HG03342 (cell line): ENCODE results near the gene ABCC3.

Experiments
- ATAC-seq: cut with Tn5 transposase; IDR thresholded peaks from one replicate; pipeline ENCODE4 v1.9.1; 2021; ENCODE audit warnings: mild to moderate bottlenecking, moderate library complexity; ENCODE audit not compliant: unreplicated experiment

Gene ABCC3

DNA sequence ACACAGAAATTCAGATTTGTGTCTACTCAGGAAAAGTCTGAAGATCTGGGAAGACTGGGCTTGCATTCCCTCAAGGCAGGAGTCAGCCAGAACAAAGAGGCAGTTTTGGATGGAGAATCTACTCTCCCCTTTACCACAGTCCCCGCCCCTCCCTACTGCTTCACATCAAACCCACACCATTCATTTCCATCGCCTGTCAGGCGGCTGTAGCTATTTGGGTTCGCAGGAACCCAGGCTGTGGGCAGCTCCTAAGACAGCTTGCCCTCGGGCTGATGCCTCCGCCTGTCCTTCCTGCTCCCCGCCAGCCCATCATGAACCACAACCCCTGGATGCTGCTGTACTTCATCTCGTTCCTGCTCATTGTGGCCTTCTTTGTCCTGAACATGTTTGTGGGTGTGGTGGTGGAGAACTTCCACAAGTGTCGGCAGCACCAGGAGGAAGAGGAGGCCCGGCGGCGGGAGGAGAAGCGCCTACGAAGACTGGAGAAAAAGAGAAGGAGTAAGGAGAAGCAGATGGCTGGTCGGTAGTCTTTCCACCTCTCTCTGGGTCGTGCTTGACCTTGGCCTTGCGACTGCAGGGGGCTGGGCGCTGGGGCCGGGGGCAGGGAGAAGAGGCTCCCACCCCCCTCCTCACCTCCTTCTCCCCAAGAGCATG lies 27.0 kb upstream of the ABCC3 start:
- no peak for ATAC-seq

- no peak for ATAC-seq
These were observed 25.8 kb upstream of the ABCC3 start for GRCh38 chr17:50608700-50609379.

DNA sequence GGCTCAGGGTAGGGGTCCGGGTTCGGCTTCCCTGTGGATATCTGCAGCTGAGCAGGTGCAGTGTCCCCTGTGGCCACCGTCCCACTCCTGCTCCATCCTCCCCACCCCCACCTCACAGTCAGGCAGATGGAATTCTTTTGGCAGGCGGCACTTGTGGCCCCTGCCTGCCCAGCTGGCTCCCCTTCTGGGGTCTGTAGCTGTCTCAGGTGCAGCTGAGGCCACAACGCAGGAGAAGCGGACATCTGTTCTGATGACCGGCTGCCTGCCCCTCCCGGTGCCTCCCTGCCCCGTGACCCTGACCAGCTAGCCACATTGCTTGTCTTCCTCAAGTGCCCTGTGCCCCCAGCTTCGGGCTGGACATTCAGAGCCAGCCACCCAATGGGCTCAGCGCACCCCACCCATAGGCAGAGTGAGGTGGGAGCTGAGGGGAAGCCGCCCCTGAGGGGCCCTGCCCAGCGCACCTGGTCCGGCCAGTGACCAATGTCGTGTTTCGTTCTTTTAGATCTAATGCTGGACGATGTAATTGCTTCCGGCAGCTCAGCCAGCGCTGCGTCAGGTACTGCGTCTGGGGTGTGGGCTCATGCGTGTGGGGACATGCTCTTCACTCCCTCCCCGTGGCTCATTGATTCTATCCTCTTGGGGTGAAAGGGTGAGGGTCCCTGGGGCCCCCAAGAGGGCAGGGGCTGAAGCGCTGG lies 25.2 kb upstream of the ABCC3 start:
- ATAC-seq: no peak

DNA sequence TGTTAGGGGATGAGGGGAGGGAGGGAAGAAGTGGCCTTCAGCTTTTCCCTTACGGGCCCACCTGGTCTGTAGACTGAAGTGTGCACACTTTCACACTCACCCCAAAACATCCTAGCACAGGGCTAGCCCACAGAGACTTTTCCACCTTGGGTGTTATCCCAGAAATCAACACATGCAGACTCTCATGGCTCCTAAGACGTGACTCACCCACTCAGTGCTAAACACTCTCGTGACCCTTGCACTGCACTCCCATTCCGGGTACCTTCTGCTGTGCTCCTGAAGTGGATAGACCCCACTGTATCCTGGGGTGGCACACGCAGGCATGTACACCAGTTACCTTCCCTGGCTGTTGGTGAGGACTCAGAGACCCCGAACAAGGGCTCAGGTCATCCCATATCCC lies 23.0 kb upstream of the ABCC3 start:
- no peak for ATAC-seq

- no peak for ATAC-seq
These were observed 22.4 kb upstream of the ABCC3 start for GRCh38 chr17:50612281-50612680.

DNA sequence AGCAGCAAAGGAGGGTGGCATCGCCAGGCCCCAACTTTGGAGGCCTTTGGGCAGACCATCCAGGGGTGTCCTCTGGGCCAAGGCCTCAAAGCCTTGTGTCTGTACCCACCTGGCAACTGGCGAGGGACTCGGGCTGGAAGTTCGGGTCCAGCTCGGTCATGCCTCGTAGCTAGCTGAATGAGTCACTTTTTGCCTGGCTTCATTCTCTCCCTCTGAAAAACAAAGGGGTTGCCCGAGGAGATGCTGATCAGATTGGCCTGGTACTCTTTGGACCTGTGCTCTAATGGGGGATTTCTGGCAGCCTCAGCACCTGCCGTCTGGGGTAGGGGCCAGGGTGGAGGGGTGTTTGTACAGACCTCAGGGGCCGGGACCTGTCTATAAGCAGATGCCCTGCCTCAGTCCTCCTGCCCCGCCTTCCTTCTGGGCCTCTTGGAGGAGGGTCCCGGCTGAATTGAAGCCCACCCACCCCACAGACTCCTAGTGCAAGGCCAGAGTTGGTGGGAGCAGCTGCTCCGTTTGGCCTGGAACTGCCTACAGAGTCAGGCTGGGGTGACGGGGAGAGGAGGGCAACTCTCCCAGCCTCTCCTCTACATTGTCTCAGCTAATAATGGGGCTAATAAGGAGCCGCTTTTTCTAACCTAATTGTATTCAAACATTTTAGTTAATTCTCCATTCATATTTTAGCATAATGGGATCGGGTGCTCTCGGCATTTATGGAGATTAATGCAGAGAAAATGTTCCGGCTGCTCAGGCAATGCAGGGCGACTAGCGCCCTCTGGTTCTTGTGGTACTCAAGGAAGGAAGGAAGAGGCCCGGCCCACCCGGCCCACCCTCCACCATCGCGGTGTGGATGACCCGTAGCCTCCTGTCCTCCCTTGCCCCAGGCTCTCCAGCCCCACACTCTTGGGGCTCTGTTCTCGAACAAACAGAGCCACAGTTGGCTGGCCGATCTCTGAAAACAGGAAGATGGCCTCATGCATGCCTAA lies 21.4 kb upstream of the ABCC3 start:
- ATAC-seq: no peak

- no peak for ATAC-seq
These were observed 20.1 kb upstream of the ABCC3 start for GRCh38 chr17:50614471-50615051.

DNA sequence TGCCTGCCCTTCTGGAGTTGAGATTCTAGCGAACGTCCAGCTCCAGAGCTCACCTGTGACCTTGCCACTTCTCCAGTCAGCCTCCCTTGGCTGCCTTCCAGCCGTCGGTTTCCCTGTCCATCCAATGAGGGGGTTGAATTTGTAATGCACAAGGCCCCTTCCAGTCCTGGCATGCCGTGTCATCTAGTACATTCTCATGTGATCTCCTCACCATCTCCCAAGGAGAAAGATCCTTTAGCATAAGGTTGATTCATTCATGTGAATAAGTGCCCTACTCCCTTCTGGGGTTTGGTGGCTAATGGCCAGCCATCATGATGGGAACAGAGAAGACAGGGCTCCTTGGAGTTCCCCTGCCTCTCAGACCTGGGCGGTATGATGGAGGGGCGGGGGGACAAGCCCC lies 18.9 kb upstream of the ABCC3 start:
- ATAC-seq: no peak

- ATAC-seq: no peak
These were observed 16.4 kb upstream of the ABCC3 start for GRCh38 chr17:50618300-50618699.

GRCh38 chr17:50618941-50619340 lies 15.7 kb upstream of the ABCC3 start:
- no peak for ATAC-seq

DNA sequence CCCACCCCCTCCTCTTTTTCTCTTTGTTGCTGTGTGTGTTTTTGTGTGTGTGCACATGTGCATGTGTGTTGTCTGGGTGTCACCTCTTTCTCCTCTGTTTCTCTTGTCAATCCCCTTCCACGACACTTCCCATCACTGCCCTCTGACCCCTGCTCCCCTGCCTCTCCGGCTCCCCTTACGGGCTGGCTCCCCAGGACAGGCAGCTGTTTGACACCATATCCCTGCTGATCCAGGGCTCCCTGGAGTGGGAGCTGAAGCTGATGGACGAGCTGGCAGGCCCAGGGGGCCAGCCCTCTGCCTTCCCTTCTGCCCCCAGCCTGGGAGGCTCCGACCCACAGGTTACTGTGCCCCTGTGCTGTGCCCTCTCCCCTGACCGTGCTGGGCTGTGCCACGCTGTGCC lies 15.2 kb upstream of the ABCC3 start:
- ATAC-seq: no peak

DNA sequence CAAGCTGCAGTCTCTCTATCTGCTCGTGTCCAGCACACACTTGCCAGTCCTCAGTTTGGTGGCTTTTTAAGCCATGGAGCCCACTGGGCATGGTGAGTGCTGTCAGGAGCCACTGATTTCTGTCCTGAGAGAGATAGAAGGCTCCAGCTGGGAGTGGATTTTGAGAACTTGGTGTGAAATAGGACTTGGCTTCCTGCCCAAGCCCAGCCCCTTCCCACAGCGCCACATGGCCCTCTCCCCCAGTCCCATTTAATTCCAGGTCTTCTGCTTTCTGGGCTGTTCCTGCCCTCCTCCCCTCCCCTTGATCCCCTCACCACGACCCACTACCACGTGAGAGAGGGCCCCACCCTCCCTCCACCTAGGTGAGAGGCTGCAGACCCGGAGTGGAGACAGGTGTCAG lies 14.4 kb upstream of the ABCC3 start:
- ATAC-seq: no peak

DNA sequence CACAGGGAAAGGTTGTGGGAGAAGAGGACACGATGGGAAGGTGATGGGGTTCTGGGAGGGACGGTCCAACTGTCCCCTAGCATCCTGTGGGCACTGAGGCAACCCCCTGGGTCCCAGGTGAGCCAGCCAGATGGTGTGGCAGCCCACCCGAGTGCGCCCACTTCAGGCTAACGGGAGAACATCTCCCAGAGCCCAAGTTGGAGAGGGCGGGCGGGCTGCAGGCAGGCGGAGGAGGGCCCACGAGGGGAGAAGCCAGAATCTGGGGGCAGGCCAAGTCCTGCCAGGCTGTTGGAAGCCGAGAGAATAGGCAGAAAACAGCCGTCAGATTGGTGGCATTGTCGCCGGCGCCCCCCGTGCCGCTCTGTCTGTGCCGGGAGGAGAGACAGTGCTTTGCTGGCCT lies 13.8 kb upstream of the ABCC3 start:
- no peak for ATAC-seq

GRCh38 chr17:50621574-50622031 lies 13.1 kb upstream of the ABCC3 start:
- ATAC-seq: no peak

DNA sequence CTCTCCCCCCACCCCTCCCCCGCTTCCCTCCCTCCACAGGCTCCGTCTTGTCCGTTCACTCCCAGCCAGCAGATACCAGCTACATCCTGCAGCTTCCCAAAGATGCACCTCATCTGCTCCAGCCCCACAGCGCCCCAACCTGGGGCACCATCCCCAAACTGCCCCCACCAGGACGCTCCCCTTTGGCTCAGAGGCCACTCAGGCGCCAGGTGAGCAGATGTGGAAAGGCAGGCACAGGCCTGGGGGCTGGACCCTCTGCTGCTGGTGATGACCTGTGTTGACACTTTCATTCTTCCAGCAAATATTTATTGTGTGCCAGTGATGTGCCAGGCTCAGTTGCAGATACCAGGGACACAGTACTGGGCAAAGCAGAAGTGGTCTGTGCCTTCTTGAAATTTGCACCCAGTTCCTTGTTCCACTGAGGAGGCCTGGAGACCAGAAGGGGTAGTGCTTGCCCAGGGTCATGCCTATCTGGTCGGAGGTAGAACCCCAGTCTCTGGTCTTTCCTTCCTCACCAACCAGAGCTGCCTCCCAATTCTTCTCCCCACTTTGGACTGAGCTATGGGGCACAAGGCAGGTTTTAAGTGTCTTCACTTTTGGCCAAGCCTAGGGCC lies 10.3 kb upstream of the ABCC3 start:
- ATAC-seq: no peak

DNA sequence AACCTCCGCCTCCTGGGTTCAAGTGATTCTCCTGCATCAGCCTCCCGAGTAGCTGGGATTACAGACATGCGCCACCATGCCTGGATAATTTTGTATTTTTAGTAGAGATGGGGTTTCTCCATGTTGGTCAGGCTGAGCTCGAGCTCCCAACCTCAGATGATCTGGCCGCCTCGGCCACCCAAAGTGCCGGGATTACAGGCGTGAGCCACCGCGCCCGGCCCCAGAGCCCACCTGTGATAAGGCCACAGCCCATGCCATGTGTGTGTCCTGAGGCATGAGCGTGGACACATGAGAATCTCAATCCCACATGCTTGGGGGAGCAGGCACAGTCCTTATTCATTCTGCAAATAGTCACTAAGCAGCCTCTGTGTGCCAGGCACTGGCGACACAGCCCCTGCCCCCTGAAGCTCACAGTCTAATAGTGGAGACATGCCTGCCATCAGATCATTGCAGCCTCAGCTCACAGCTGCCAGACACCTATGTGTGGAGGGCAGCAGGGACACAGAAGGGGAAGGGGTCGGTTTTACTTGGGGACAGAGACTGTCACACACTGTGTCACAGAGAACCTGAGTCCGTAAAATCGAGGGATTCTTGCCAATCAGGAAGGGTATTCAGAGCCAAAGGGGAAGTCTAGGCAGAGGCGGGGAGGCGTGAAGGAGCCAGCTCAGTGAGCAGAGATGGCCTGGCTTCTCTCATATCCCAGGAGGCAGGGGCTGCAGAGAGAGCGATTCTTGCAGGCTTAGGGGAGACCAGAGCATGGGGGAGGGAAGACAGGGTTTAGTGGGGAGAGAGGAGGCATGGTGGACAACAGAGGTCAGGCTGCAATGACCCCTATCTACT lies 9.4 kb upstream of the ABCC3 start:
- no peak for ATAC-seq

GRCh38 chr17:50626037-50626574 lies 8.6 kb upstream of the ABCC3 start:
- no peak for ATAC-seq

DNA sequence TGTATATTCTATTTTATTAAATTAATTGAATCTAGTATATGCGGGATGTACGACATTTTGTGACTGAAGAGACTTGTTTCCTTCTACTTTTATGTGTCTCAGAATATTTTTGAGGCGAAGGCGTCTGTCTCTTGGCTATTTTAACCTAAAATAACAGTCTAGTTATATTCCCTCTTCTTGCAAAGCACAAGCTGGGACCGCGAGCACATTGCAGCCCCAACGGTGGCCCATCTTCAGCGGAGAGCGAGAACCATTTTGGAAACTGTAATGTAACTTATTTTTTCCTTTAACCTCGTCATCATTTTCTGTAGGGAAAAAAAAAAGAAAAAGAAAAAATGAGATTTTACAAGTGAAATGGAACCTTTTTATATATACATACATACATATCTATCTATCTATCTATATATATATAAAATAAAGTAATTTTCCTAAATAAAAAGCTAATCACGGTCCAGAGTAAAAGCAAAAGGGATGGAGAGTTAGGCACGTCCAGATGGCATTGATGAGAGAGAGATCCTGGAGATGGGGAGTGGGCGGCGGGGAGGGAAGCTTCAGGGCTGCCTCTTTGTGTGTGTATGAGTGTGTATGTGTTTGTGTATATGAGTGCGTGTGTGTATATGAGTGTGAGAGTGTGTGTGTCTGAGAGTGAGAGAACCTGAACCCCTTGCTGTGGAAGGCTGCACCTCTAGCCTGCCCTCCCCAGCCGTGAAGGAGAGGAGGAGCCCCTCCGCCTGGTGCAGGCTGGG lies 7.5 kb upstream of the ABCC3 start:
- ATAC-seq: no peak
